GM21423 (cell line): ENCODE data around the gene IER3.

Experiments
- ATAC-seq: cut with Tn5 transposase; IDR thresholded peaks from one replicate; pipeline ENCODE4 v1.9.1; 2021; ENCODE audit warnings: mild to moderate bottlenecking, moderate library complexity; ENCODE audit not compliant: unreplicated experiment

Gene IER3

DNA sequence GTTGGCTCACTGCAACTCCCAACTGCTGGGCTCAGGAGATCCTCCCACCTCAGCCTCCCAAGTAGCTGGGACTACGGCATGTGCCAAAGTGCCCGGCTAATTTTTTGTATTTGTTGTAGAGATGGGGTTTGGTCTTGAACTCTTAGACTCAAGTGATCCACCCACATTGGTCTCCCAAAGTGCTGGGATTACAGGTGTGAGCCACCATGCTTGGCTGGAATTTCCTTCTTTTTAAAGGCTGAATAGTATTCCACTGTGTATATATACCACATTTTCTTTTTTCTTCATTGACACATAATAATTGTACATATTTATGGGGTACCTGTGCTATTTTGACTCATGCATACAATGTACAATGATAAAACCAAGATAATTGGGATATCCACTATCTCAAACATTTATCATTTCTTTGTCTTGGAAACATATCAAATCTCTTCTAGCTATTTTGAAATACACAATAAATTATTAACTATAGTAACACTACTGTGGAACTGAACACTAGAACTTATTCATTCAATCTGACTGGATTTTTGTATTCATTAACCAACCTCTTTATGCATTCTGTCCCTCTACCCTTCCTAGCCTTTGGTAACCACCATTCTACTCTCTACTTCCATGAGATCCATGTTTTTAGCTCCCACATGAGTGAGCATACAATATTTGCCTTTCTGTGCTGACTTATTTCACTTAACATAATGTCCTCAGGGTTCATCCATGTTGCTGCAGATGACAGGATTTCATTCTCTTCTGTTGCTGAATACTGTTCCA is 35.1 kb downstream of the IER3 start:
- ATAC-seq = no peak

DNA sequence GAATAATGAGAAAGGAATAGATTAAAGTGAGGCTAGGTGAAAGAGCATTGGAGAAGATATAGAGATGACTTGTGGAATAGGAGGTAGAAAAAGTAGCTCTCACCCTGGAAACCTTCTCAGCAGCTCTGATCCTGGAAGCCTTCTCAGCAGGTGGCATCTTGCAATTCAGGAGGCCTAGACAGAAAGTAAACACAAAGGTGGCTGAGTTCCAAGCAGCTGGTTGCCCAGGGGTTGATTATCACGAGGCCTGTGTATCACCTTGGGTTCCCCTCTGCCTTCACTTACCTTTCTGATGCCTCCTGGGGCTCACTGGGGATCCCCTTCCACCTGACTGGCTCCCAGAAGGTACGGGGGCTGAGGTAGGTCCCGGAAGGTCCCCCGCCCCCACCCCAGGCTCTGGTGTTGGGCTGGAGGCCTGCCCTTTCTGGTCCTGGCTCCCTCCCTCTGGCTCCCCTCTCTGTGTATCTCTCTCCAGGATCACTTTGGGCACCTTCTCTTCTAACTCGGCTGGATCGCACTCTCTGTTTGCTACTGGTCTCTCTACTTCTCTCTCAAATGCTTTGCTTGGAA is 37.0 kb downstream of the IER3 start:
- ATAC-seq = no peak

DNA sequence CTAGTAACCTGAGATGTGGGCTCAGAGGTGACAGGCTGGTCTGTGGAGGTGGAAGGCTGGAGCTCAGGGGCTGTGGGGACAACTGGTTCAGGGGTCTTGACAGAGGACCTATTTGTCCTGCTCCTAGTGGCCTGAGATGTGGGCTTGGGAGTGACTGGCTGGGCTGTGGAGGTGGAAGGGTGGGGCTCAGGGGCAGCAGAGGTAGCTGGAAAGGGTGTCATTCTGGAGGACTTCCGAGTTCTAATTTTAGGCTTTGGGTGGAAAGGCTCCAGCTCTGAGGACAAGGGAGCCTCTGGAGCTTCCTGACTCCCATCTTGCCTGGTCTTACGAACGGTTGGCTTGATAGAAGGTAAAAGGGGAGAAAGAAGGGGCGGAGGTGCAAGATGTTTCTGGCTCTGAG is 38.7 kb downstream of the IER3 start:
- ATAC-seq = no peak

DNA sequence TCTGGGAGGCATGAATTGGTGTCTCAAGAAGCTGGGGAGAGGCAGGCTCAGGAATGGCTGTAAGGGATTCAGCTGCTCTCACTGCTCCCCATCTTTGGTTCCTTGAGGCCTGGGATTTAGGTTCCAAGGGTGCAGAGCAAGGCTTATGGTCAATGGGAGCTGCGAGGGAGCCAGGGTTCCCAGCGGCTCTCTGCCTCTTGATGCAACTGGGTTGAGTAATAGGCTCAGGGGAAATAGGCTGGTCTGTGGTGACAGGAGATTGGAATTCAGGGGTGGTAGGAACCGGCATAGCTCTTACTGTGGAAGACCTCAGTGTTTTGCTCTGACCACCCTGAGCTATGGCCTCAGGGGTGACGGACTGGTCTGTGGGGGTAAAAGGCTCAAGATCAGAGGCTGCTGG is 40.5 kb downstream of the IER3 start:
- ATAC-seq = no peak

DNA sequence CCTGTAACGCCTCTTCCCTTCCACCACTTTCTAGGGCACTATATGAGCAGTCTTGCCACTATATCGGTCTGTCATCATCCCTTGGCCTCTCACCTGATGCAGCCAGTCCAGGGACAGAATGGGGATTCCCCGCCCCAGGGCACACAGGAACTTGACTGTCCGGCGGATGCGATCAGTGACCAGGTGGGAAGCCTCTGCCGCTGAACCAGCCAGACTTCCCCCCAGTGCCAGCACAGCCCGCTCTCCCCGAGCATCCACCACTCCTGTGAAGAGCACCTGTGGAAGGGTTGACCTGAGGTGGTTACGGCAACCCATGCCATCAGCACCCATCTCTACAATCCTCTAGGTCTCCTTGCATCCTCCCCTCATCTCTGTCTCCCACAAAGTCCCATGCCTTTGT is 41.3 kb downstream of the IER3 start:
- ATAC-seq = no peak

DNA sequence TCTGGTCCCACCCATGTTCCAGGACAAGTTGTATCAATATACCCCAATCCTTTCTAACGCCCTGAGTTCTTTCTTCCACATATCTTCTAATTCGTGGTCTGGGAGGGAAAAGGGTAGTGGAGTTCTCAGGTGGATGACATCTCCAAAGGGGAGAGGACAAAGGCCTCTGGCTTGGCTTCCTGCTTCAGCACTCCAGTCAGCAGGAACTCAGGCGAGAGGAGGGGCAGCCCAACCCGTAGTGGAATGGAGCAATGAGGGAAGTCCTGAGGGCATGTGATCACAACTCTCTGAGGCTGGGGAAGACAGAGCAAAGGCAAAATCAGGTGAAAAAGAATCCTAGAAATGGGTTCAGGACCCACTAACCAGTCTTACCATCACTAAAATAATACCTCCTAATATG is 44.0 kb downstream of the IER3 start:
- no peak for ATAC-seq

DNA sequence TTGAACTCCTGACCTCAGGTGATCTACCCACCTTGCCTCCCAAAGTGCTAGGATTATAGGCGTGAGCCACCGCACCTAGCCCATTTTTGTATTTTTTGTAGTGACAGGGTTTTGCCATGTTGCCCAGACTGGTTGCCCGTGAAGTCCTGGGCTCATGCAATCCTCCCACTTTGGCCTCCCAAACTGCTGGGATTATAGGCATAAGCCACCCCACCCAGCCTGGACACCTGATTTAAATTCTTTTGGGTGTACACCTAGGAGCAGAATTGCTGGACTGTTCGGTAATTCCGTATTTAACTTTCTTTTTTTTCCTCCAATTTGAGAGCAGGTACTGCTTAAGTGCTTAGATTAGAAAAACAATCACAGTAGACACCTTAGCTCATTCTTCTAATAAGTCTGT is 47.9 kb downstream of the IER3 start:
- no peak for ATAC-seq
